Measurements from ENCODE around the gene CREB3L4.

DNA sequence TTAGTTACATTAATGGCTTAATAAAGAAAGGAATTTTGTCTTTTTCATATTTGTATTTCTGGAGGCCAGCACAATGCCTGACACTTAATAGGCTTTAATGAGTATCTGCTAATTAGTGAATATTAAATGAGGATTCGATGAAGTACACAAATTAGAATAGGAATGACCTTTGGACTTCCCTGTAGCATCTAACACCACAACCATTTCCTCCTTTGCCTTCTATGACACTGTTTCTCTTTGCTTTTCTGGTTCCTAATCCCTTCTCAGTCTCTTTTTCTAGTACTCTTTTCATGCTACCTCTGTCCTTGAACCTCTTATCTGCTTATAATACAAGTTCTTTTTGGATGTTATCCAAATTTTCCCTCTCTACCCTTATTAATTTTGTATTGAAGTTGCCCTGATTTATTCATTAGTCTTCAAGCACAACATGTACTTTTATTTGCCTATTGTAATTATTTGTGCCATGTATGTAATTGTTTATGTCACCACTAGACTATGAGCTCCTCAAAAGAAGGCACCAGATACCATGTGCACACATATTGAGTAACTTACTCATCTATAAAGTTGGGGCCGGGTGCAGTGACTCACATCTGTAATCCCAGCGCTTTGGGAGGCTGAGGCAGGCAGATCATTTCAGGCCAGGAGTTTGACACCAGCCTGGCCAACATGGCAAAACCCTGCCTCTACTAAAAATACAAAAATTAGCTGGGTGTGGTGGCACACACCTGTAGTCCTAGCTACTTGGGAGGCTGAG, 46.6 kb downstream of the CREB3L4 start:
- TF ChIP-seq GATA3 (IDR thresholded peaks at IDR 0.05; ENCODE audit: low read depth, low read length): no peak
- TF ChIP-seq GATA2 (IDR thresholded peaks at IDR 0.05; ENCODE audit: low read depth, low read length): no peak
